Brain microvascular endothelial cell (primary cell): ENCODE measurements around the gene AGAP2.
"Not testable (repeated sequence)": the region's sequence is repeated elsewhere in the genome, so short reads cannot be mapped to it uniquely, and the experiment has no call there.

Experiments used
- DNase-seq: peaks from one replicate; pipeline ENCODE4 v3.0.0-alpha.2; 2020
- H3K27ac ChIP-seq: fragments of 250-450 bp; sonication (Bioruptor Pico); 2 replicates; pipeline ENCODE4 v1.5.1; 2020; ENCODE audit warnings: mild to moderate bottlenecking, moderate library complexity
- H3K27me3 ChIP-seq: fragments of 250-450 bp; sonication (Bioruptor Pico); replicated peaks from 2 replicates; pipeline ENCODE4 v1.5.1; 2020; ENCODE audit warnings: mild to moderate bottlenecking
- H3K36me3 ChIP-seq: fragments of 250-450 bp; sonication (Bioruptor Pico); replicated peaks from 2 replicates; pipeline ENCODE4 v1.5.1; 2020; ENCODE audit warnings: mild to moderate bottlenecking
- H3K4me3 ChIP-seq: 2 replicates; pipeline ENCODE4 v1.5.1; 2011; ENCODE audit warnings: low read depth, mild to moderate bottlenecking, control low read depth, low read length, moderate library complexity
- in situ Hi-C: cut with HindIII; loops from 2 replicates; pipeline ENCODE4 v1.10.0; 2017; ENCODE audit warnings: low sequenced_read_pairs, low pct_ligation_motif_present
- TF ChIP-seq, protein P1 (sequence below): IDR thresholded peaks from 2 replicates; pipeline ENCODE4 v1.5.1; 2011; ENCODE audit warnings: low read depth, mild to moderate bottlenecking, moderate library complexity, low read length, control low read depth, inconsistent platforms; ENCODE audit errors: missing control alignments

Gene AGAP2

DNA sequence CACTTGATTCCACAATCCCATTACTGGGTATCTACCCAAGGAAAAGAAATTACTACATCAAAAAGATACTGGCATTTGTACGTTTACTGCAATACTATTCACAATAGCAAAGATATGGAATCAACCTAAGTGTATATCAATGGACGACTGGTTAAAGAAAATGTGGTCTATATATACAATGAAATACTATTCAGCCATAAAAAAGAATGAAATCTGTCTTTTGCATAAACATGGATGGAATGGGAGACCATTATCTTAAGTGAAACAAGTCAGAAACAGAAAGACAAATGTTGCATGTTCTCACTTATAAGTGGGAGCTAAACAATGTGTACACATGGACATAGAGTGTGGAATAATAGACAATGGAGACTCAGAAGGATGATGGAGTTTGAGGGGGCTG lies 49.6 kb downstream of the AGAP2 start:
- no peak for DNase-seq
- H3K27me3 ChIP-seq: no peaks in the 10 kb centered on the region
- H3K36me3 ChIP-seq: no peaks in the 10 kb centered on the region
- in situ Hi-C loops: no loop called here
- H3K27ac ChIP-seq: no peak overlapping the region
- TF ChIP-seq, protein P1, sequence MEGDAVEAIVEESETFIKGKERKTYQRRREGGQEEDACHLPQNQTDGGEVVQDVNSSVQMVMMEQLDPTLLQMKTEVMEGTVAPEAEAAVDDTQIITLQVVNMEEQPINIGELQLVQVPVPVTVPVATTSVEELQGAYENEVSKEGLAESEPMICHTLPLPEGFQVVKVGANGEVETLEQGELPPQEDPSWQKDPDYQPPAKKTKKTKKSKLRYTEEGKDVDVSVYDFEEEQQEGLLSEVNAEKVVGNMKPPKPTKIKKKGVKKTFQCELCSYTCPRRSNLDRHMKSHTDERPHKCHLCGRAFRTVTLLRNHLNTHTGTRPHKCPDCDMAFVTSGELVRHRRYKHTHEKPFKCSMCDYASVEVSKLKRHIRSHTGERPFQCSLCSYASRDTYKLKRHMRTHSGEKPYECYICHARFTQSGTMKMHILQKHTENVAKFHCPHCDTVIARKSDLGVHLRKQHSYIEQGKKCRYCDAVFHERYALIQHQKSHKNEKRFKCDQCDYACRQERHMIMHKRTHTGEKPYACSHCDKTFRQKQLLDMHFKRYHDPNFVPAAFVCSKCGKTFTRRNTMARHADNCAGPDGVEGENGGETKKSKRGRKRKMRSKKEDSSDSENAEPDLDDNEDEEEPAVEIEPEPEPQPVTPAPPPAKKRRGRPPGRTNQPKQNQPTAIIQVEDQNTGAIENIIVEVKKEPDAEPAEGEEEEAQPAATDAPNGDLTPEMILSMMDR: no peak
- H3K4me3 ChIP-seq: no peak overlapping the region

DNA sequence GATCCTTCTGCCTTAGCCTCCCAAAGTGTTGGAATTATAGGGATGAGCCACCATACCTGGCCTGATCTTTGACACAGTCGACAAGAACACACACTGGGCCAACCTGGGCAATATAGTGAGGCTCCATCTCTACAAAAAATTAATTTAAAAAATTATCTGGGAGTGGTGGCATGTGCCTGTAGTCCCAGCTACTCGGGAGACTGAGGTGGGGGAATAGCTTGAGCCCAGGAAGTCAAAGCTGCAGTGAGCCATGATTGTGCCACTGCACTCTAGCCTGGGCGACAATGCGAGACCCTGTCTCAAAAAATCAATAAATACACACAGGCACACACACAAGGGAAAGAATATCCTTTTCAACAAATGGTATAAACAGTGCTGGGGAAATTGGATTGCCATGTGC lies 50.7 kb downstream of the AGAP2 start:
- Histone ChIP-seq H3K4me3 (no peak overlapping the region), H3K27me3 (no peaks in the 10 kb centered on the region), H3K36me3 (no peaks in the 10 kb centered on the region), H3K27ac (no peak overlapping the region)
- DNase-seq: no peak
- TF ChIP-seq, protein P1: no peak
- in situ Hi-C loops: no loop called here

DNA sequence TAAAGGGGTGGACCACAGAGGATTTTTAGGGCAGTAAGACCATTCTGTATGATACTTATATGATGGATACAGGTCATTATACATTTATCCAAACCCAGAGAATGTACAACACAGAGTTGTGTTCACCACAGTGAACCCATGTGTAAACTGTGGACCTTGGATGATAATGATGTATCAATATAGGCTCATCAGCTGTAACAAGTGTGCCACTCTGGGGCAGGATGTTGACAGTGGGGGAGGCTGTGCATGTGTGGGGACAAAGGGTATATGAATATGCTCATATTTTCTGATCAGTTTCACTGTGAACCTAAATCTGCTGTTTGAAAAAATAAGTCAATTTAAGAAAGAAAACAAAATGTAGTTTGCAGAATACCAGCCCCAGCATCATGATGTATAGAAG lies 58.8 kb downstream of the AGAP2 start:
- in situ Hi-C loops: no loop called here
- no peaks in the 10 kb centered on the region for H3K36me3 ChIP-seq
- H3K27ac ChIP-seq: no peak overlapping the region

DNA sequence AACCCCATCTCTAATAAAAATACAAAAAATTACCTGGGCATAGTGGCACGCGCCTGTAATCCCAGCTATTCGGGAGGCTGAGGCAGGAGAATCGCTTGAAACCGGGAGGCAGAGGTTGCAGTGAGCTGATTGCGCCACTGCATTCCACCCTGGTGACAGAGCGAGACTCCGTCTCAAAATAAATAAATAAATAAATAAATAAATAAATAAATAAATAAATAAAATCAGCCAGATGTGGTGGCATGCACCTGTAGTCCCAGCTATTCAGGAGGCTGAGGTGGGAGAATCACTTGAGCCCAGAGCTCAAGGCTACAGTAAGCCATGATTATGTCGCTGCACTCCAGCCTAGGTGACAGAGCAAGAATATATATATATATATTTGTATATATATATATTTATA lies 60.6 kb downstream of the AGAP2 start:
- in situ Hi-C loops: not testable (repeated sequence)

More for the DNA sequence above, 58.8 kb downstream of the AGAP2 start:
- TF ChIP-seq, protein P1: no peak
- Histone ChIP-seq H3K4me3 (no peak overlapping the region), H3K27me3 (no peaks in the 10 kb centered on the region)
- no peak for DNase-seq

DNA sequence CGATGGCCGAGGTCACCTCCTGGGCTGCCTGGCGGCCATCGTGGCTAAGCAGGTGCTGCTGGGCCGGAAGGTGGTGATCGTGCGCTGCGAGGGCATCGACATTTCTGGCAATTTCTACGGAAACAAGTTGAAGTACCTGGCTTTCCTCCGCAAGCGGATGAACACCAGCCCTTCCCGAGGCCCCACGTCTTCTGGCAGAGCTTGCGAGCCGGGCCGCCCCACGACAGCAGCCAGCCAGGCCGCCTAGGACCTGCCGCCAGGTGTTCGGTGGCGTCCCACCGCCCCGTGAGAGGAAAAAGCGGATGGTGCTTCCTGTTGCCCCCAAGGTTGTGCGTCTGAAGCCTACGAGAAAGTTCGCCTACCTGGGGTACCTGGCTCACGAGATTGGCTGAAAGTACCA lies 63.9 kb downstream of the AGAP2 start:
- in situ Hi-C loops: no loop called here
- no peak overlapping the region for H3K27ac ChIP-seq
- H3K36me3 ChIP-seq: no peaks in the 10 kb centered on the region
- no peak for DNase-seq
- H3K27me3 ChIP-seq: no peaks in the 10 kb centered on the region
- TF ChIP-seq, protein P1: no peak
- no peak overlapping the region for H3K4me3 ChIP-seq

More for the DNA sequence above, 60.6 kb downstream of the AGAP2 start:
- H3K4me3 ChIP-seq, H3K27ac ChIP-seq, H3K27me3 ChIP-seq, DNase-seq, H3K36me3 ChIP-seq: not testable (repeated sequence)
